Thymus (tissue), 14 donors: ENCODE measurements around the gene S100A3. TPM values are rescaled to one million over a fixed set of nuclear protein-coding genes. Genes with fewer than 3 reads are reported as not detected.
"Not testable (repeated sequence)": the region's sequence is repeated elsewhere in the genome, so short reads cannot be mapped to it uniquely, and the experiment has no call there.

Experiments
- DNase-seq, 9 donors: peaks; one replicate each; pipeline ENCODE4 v3.0.0-alpha.2; 2013; ENCODE audit warnings: low spot score in 9 of 9, low read depth in 6 of 9, missing footprints in 1 of 9
- H3K27ac ChIP-seq, 2 donors: one replicate each; pipeline ENCODE4 v1.5.1; 2013; ENCODE audit warnings: control low read depth in 1 of 2, low read depth in 1 of 2, low read length in 1 of 2, mild to moderate bottlenecking in 1 of 2, moderate library complexity in 1 of 2
- H3K27me3 ChIP-seq, 2 donors: one replicate each; pipeline ENCODE4 v1.5.1; 2013; ENCODE audit warnings: low read length in 1 of 2; ENCODE audit not compliant: control insufficient read depth in 2 of 2, insufficient read depth in 1 of 2
- H3K36me3 ChIP-seq, 2 donors: one replicate each; pipeline ENCODE4 v1.5.1; 2013; ENCODE audit warnings: low read length in 1 of 2, mild to moderate bottlenecking in 1 of 2, moderate library complexity in 1 of 2; ENCODE audit not compliant: control insufficient read depth in 2 of 2, insufficient read depth in 2 of 2
- H3K4me1 ChIP-seq, 2 donors: one replicate each; pipeline ENCODE4 v1.5.1; 2013; ENCODE audit warnings: low read length in 2 of 2; ENCODE audit not compliant: control insufficient read depth in 2 of 2, insufficient read depth in 2 of 2
- H3K4me3 ChIP-seq, 2 donors: one replicate each; pipeline ENCODE4 v1.5.1; 2013; ENCODE audit warnings: low read length in 2 of 2, control low read depth in 1 of 2, mild to moderate bottlenecking in 1 of 2
- H3K9me3 ChIP-seq, 2 donors: one replicate each; pipeline ENCODE4 v1.5.1; 2013; ENCODE audit warnings: low read length in 1 of 2, mild to moderate bottlenecking in 1 of 2; ENCODE audit not compliant: control insufficient read depth in 2 of 2, insufficient read depth in 1 of 2
- WGBS: extraction: QIAGEN DNeasy Blood & Tissue Kit; methylation state at CpG from one replicate; pipeline ENCODE4 v1.1.7; 2013; 5-methylcytosine and 5-hydroxymethylcytosine counted together
- long read RNA-seq, 10 donors: transcript quantifications; one replicate each; lab custom pipeline, GENCODE V29; 2026
- polyA plus RNA-seq: library from polyadenylated mRNA; stranded (reverse); fragments of 200-250 nt; gene quantifications from one replicate; pipeline ENCODE4 v1.2.3, GENCODE V29; 2013
- total RNA-seq: library from RNA; stranded (reverse); fragments of 120-200 nt; gene quantifications from one replicate; pipeline ENCODE4 v1.2.4, GENCODE V29; 2013
- donor health status: healthy.

Gene S100A3
- total RNA-seq: 0.38 TPM
- polyA plus RNA-seq: 2.6 TPM
- long read RNA-seq, donor 1: 0 reads
- long read RNA-seq, donor 2, partial matches to known transcripts: 0 of 1 reads
- long read RNA-seq, donor 2, other reads (novel, unspliced or antisense): 0 of 1 reads
- long read RNA-seq, donor 3: 0 reads
- long read RNA-seq, donor 4: 0 reads
- long read RNA-seq, donor 5: 0 reads
- long read RNA-seq, donor 6: 0 reads
- long read RNA-seq, donor 7: 0 reads
- long read RNA-seq, donor 8: 0 reads
- long read RNA-seq, donor 9: 0 reads
- long read RNA-seq, donor 10: 0 reads

DNA sequence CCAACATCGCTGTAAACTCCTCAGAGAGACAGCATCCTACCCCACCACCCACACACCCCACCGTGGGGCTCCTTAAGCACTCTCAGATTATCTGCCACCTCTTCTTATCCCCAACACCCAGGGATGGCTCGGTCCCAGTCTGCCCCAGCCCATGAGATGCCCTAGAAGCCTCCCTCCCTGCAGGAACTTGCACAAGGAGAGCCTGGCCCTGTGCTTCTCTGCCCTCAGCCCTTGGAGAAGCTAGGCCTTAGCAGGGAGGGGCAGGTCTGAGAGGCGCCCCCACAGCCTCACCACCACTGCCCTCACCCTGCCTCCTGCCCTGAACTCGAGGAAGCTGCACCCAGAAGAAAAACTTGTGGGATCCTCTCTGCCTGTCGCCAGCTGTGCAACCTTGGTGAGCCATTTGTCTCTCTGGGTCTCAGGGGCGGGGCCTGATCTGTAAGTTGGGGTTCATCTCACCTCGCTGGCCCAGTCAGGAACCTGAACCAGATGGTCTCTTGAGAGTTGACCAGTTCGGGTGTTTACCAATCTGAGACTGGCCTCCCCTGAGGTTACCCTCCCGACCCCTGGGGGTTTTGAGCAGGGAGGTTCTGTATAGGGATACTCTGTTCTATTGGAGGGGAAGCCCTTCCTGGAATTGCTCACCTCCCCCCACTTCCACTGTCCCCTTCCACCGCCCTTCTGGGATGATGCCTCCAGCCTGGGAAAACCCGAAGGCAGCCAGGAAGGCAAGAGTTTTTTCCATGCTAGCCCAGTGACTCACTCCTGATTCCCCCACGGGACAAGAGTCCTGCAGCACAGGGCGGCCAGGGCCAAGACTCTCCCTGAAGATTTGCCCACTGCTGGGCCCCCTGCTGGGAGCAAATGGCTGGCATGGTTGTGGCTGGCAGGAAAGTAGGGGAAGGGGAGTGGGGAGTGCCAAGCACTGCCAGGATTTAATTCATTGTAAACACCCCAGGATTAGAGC is at the start of gene S100A3:
Gene S100A3, minus strand, starts transcription at position 537 of the 967 bp plus-strand sequence. CDS start 773 bp downstream, outside the sequence.
- H3K4me3 ChIP-seq: no peak within 1 kb of the TSS
- no peak for DNase-seq

DNA sequence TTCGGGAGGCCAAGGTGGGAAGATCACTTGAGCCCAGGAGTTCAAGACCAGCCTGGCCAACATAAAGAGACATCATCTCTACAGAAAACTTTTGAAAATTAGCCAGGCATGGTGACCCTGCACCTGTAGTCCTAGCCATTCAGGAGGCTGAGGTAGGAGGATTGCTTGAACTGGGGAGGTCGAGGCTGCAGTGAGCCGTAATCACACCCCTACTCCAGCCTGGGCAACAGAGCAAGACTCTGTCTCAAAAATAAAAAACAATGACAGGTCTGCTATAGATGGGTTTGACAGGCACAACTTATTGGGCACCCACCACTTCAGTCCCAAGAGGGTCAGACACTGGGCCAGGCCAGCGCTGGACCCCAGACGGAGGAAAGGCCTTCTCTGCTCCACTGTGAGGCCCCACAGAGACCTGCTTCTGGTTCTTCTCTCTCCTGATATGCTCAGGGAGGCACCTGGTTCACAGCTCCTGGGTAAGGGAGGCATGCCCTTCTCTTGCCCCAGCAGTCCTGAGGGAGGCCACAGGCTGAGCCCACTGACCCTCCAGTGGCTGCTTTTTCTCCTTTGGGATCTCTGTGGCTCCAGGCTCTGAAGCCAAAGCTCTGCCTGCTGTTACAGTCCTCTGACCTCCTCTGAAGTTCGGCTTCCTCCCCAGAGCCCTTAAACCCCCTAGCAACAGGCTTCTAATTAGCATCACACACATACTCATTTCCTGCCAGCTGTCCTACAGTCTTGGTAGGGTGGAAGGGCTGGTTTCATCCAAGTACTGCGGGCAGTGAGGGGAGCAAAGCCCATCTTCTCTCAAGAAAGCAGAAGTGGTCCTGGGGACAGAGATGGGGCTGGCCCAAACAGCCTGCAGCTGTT is 49.5 kb upstream of the S100A3 start:
- Histone ChIP-seq H3K4me3 (no peak overlapping the region), H3K4me1 (peaks cover 16 to 40% of the 10 kb centered on the region in 2 donors), H3K27me3 (no peaks in the 10 kb centered on the region), H3K36me3 (no peaks in the 10 kb centered on the region), H3K27ac (peak overlapping the region; percentile 91 to 98), H3K9me3 (peaks cover 0 to 3% of the 10 kb centered on the region in 2 donors)
- peak; percentile 50 to 88 (median 63) for DNase-seq
- 52% methylated on average over 7 of the region's 7 CpGs for WGBS

More for the DNA sequence above, at the start of gene S100A3:
- Histone ChIP-seq H3K9me3 (no peaks in the 10 kb centered on the region), H3K27ac (no peak within 1 kb of the TSS), H3K4me1 (peaks cover 25 to 60% of the 10 kb centered on the region in 2 donors), H3K36me3 (no peaks in the 10 kb centered on the region), H3K27me3 (no peaks in the 10 kb centered on the region)
- WGBS: 84% methylated on average over 14 of the region's 14 CpGs

GRCh38 chr1:153597206-153597605 is 48.1 kb upstream of the S100A3 start:
- H3K4me1 ChIP-seq: peaks cover 16 to 34% of the 10 kb centered on the region in 2 donors
- DNase-seq: peak in 5 of 9 donors; percentile 24 to 71 (median 38)
- no peaks in the 10 kb centered on the region for H3K9me3 ChIP-seq
- 79% methylated on average over 6 of the region's 6 CpGs for WGBS
- no peak overlapping the region for H3K4me3 ChIP-seq
- peak overlapping the region; percentile 79 to 98 for H3K27ac ChIP-seq
- no peaks in the 10 kb centered on the region for H3K36me3 ChIP-seq
- H3K27me3 ChIP-seq: no peaks in the 10 kb centered on the region

DNA sequence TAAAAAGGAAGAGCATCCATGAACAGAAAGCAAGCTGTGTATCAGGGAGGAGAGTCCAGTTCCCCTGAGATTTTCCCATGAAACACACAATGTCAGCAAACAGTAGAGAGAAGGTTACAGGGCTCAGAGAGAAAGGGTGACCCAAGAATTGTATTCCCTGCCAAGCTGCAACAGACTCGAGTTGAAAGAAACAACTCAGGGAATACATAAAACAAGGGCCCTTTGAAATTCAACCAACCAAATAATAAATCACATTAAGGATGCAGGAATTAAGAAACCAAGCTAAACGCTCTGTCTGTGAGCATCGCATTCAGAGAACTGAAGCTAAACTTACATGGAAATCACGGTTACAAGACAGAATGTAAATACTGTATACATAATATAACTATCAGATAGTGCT is 43.7 kb upstream of the S100A3 start:
- H3K36me3 ChIP-seq: no peaks in the 10 kb centered on the region
- H3K27ac ChIP-seq: no peak overlapping the region
- H3K4me3 ChIP-seq: no peak overlapping the region
- no peak for DNase-seq
- H3K9me3 ChIP-seq: no peaks in the 10 kb centered on the region
- no peaks in the 10 kb centered on the region for H3K27me3 ChIP-seq
- H3K4me1 ChIP-seq: peaks cover 6 to 12% of the 10 kb centered on the region in 2 donors
- 89% methylated on average over 4 of the region's 4 CpGs for WGBS

DNA sequence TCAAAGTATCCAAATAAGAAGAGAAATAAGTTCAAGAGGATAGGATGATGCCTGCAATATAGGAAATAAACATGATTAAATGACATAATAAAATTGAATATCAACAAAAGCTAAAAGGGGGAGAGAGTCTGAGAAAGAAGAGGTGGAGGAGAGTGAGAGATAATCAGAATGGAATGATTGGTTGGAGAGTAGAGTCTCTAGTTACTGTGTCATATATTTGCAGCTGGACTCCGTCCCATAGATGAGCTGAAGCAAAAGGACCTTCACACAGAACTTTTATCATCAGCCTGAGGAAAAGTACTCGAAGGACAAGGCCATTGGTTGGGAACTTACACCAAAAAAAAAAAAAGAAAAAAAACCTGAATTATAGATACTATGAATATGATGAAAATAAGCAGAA is 39.4 kb upstream of the S100A3 start:
- H3K4me3 ChIP-seq: no peak overlapping the region
- no peaks in the 10 kb centered on the region for H3K36me3 ChIP-seq
- no peaks in the 10 kb centered on the region for H3K9me3 ChIP-seq
- H3K4me1 ChIP-seq: no peaks in the 10 kb centered on the region
- WGBS: 98% methylated on average over 2 of the region's 2 CpGs
- no peak overlapping the region for H3K27ac ChIP-seq
- no peaks in the 10 kb centered on the region for H3K27me3 ChIP-seq
- DNase-seq: no peak

DNA sequence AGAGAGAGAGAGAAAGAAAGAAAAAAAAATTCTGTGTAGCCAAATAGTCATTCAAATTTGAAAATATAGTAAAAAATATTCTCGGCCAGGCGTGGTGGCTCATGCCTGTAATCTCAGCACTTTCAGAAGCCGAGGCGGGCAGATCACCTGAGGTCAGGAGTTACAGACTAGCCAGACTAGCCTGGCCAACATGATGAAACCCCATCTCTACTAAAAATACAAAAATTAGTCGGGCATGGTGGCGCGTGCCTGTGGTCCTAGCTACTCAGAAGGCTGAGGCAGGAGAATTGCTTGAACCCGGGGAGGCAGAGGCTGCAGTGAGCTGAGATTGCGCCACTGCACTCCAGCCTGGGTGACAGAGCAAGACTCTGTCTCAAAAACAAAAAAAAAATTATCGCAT is 39.0 kb upstream of the S100A3 start:
- H3K27ac ChIP-seq, H3K4me3 ChIP-seq, H3K4me1 ChIP-seq, H3K27me3 ChIP-seq, H3K36me3 ChIP-seq, DNase-seq, H3K9me3 ChIP-seq: not testable (repeated sequence)
- WGBS: 97% methylated on average over 10 of the region's 10 CpGs

DNA sequence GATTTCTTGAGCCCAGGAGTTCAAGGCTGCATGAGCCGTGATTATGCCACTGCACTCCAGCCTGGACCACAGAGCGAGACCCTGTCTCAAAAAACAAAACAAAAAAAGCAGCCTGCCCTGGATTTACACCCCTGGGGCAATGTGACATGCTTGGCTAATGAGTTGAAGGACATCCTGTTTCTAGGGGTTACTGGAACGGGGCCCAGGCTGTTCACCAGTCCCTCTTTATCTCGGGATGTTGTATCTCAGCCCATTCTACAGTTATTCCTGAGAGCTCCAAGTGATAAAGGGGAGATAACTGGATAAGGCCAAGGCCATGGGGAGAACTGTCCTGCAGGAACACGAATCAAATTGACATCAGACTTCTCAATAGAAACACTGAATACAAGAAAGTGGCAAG is 38.3 kb upstream of the S100A3 start:
- WGBS: 90% methylated on average over 5 of the region's 5 CpGs
- Histone ChIP-seq H3K27me3 (no peaks in the 10 kb centered on the region), H3K4me1 (no peaks in the 10 kb centered on the region), H3K9me3 (no peaks in the 10 kb centered on the region), H3K4me3 (no peak overlapping the region), H3K27ac (no peak overlapping the region), H3K36me3 (no peaks in the 10 kb centered on the region)
- DNase-seq: no peak

DNA sequence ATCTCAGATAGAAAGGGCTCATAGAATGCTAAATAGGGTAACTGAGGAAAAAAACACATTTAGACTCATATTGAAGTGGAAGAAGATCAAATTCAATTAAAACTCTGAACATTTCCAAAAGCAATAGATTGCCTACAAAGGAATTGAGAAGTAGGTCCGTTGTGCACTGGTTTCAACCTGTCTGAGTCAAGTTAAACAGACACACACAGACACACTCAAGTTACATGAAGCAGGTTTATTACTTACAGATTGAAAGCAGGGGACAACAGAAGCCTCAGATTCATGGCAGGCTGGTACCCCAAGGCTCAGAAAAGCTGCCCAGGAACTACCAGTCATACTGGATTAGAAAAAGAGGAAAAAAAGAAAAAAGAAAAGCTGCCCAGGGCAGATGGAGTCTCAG is 37.3 kb upstream of the S100A3 start:
- H3K27me3 ChIP-seq: no peaks in the 10 kb centered on the region
- WGBS: 88% methylated on average over 1 of the region's 1 CpG
- H3K9me3 ChIP-seq: no peaks in the 10 kb centered on the region
- H3K4me3 ChIP-seq: no peak overlapping the region
- no peaks in the 10 kb centered on the region for H3K36me3 ChIP-seq
- DNase-seq: no peak
- no peaks in the 10 kb centered on the region for H3K4me1 ChIP-seq
- no peak overlapping the region for H3K27ac ChIP-seq
